ENCODE data around the gene HRH2.
A peak's percentile ranks its signal among the peaks of the same experiment; 100 is the strongest.

Gene HRH2

DNA sequence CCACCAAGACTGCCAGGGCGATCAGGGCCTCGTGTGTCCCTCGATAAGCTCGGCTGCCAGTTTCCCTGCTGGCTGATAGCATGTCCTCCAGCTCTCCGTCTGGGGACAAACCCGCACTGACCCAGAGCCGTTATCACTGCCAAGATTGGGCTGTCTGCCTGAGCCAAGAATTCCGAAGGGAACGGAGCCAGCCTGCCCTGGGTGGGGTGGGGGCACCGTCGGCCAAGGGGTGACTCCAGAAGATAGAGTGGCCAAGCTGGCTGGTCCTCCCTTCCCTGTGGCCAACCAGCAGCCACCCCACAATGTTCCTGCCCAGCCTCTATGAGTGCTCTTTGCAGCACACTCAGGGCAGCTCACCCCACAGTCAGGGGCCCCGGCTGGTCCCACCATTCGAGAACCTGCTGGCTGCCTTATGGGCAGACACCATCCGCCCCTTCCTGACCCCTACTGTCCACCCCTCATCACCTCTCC, 29.4 kb downstream of the HRH2 start:
- H2AK5ac ChIP-seq (ENCODE audit: low read depth, low read length) = peak overlapping the region; percentile 17
- WGBS, 2 donors (ENCODE audit: extremely low coverage in 2 of 2, insufficient read length in 2 of 2, insufficient replicate concordance in 1 of 2) = no CpG with 5 or more reads among the region's 14 CpGs

DNA sequence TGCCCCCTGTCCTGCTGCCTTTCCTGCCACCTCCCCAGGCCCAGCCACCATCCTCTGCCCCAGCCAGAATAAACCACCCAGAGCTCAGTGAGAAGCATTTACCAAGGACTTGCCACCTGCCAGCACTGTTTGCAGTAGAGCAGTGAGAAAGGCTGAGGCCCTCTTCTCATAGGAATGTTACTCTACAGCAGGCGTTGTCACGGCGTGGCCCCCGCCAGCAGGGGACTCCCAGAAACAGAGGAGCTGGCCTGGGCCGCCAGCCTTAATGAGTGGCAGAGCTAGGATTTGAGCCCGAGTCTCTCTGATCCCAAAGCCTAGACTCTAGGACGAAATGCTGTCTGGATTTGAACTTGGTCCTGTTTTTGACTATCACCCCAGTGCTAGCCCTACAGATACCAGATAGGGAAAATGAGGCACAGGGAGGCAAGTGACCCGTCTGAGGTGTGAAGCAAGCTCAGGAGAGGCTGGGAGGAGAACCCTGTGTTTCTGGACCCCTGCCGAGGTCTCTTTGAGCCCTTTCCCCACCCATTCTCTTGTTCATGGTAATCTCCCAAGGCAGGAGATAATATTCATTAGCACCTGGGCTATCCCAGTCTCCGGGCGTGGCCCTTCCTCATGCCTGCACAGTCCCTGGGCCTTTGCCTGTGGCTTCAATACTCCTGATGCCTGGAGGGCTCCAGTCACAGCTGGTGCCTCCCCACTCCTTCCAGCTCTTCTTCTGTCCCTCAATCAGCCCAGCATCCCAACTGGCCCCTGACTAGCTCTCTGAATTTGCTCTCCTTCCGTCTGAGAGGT, 30.7 kb downstream of the HRH2 start:
- no peak for DNase-seq (ENCODE audit: low spot score)
- H3K79me1 ChIP-seq (ENCODE audit: low read depth, low read length) = no peaks in the 10 kb centered on the region
- H3K36me3 ChIP-seq (replicated peaks in 1 of 2; ENCODE audit: control insufficient read depth in 2 of 2, insufficient read depth in 2 of 2, low read length in 2 of 2) = no peaks in the 10 kb centered on the region
- no peak overlapping the region for H2BK120ac ChIP-seq (ENCODE audit: low read depth, low read length)
- no peak overlapping the region for H2AK5ac ChIP-seq (ENCODE audit: low read depth, low read length)
- no peak overlapping the region for H3K4me2 ChIP-seq (ENCODE audit: insufficient read depth, low read length, poor library complexity, severe bottlenecking)
- no peak overlapping the region for H3K27ac ChIP-seq (replicated peaks; ENCODE audit: low read length)
- no peak overlapping the region for H2AFZ ChIP-seq (ENCODE audit: low read length)
- no peak overlapping the region for H3K9ac ChIP-seq (ENCODE audit: low read depth, low read length, poor library complexity)
- no peak overlapping the region for H3K18ac ChIP-seq (ENCODE audit: low read length)
- H3K14ac ChIP-seq (ENCODE audit: low read length) = no peak overlapping the region
- peaks cover 0 to 9% of the 10 kb centered on the region in 2 donors for H3K4me1 ChIP-seq (ENCODE audit: control insufficient read depth in 2 of 2, insufficient read depth in 1 of 2, low read depth in 1 of 2, low read length in 2 of 2)
- H3K9me3 ChIP-seq (replicated peaks in 1 of 2; ENCODE audit: control insufficient read depth in 2 of 2, insufficient read depth in 1 of 2, low read depth in 1 of 2, low read length in 2 of 2) = no peaks in the 10 kb centered on the region
- H4K91ac ChIP-seq (ENCODE audit: low read depth, low read length, poor library complexity) = peak overlapping the region; percentile 35
- H2BK12ac ChIP-seq (ENCODE audit: low read length) = no peak overlapping the region
- WGBS, 2 donors (ENCODE audit: extremely low coverage in 2 of 2, insufficient read length in 2 of 2, insufficient replicate concordance in 1 of 2) = no CpG with 5 or more reads among the region's 12 CpGs
- H4K8ac ChIP-seq (ENCODE audit: low read depth, low read length) = no peak overlapping the region
- H2BK5ac ChIP-seq (ENCODE audit: low read length) = no peak overlapping the region
- no peak overlapping the region for H3K23ac ChIP-seq (ENCODE audit: low read depth, low read length, poor library complexity)
- no peak overlapping the region for H3K4ac ChIP-seq (ENCODE audit: low read length)
- H3K4me3 ChIP-seq (ENCODE audit: low read length in 2 of 2) = no peak overlapping the region
- no peak overlapping the region for H2BK15ac ChIP-seq (ENCODE audit: low read length)
- H3K27me3 ChIP-seq (ENCODE audit: control insufficient read depth in 3 of 3, insufficient read depth in 3 of 3, low read depth in 1 of 3, low read length in 3 of 3) = peaks cover 0 to 12% (median 0%) of the 10 kb centered on the region in 3 experiments

More for the DNA sequence above, 29.4 kb downstream of the HRH2 start:
- Histone ChIP-seq H3K4me3 (ENCODE audit: low read length in 2 of 2) (no peak overlapping the region), H2BK5ac (ENCODE audit: low read length) (peak overlapping the region; percentile 20), H2AFZ (ENCODE audit: low read length) (no peak overlapping the region), H3K18ac (ENCODE audit: low read length) (peak overlapping the region; percentile 49), H3K27ac (replicated peaks; ENCODE audit: low read length) (no peak overlapping the region), H3K9me3 (replicated peaks in 1 of 2; ENCODE audit: control insufficient read depth in 2 of 2, insufficient read depth in 1 of 2, low read depth in 1 of 2, low read length in 2 of 2) (no peaks in the 10 kb centered on the region), H2BK15ac (ENCODE audit: low read length) (no peak overlapping the region), H4K91ac (ENCODE audit: low read depth, low read length, poor library complexity) (no peak overlapping the region), H3K79me1 (ENCODE audit: low read depth, low read length) (no peaks in the 10 kb centered on the region), H3K4ac (ENCODE audit: low read length) (no peak overlapping the region), H3K23ac (ENCODE audit: low read depth, low read length, poor library complexity) (peak overlapping the region; percentile 18), H4K8ac (ENCODE audit: low read depth, low read length) (no peak overlapping the region), H3K36me3 (replicated peaks in 1 of 2; ENCODE audit: control insufficient read depth in 2 of 2, insufficient read depth in 2 of 2, low read length in 2 of 2) (no peaks in the 10 kb centered on the region), H2BK12ac (ENCODE audit: low read length) (no peak overlapping the region), H3K14ac (ENCODE audit: low read length) (no peak overlapping the region), H3K27me3 (ENCODE audit: control insufficient read depth in 3 of 3, insufficient read depth in 3 of 3, low read depth in 1 of 3, low read length in 3 of 3) (peaks cover 0 to 12% (median 0%) of the 10 kb centered on the region in 3 experiments), H3K9ac (ENCODE audit: low read depth, low read length, poor library complexity) (no peak overlapping the region), H2BK120ac (ENCODE audit: low read depth, low read length) (no peak overlapping the region), H3K4me2 (ENCODE audit: insufficient read depth, low read length, poor library complexity, severe bottlenecking) (no peak overlapping the region), H3K4me1 (ENCODE audit: control insufficient read depth in 2 of 2, insufficient read depth in 1 of 2, low read depth in 1 of 2, low read length in 2 of 2) (peaks cover 0 to 9% of the 10 kb centered on the region in 2 donors)
- no peak for DNase-seq (ENCODE audit: low spot score)

- Histone ChIP-seq H4K8ac (ENCODE audit: low read depth, low read length) (no peak overlapping the region), H2BK15ac (ENCODE audit: low read length) (no peak overlapping the region), H3K36me3 (replicated peaks in 1 of 2; ENCODE audit: control insufficient read depth in 2 of 2, insufficient read depth in 2 of 2, low read length in 2 of 2) (no peaks in the 10 kb centered on the region), H2BK12ac (ENCODE audit: low read length) (no peak overlapping the region), H3K14ac (ENCODE audit: low read length) (no peak overlapping the region), H2AK5ac (ENCODE audit: low read depth, low read length) (no peak overlapping the region), H2BK120ac (ENCODE audit: low read depth, low read length) (no peak overlapping the region), H3K79me1 (ENCODE audit: low read depth, low read length) (no peaks in the 10 kb centered on the region), H4K91ac (ENCODE audit: low read depth, low read length, poor library complexity) (no peak overlapping the region), H2AFZ (ENCODE audit: low read length) (no peak overlapping the region), H3K9me3 (replicated peaks in 1 of 2; ENCODE audit: control insufficient read depth in 2 of 2, insufficient read depth in 1 of 2, low read depth in 1 of 2, low read length in 2 of 2) (no peaks in the 10 kb centered on the region), H3K23ac (ENCODE audit: low read depth, low read length, poor library complexity) (no peak overlapping the region), H3K27me3 (ENCODE audit: control insufficient read depth in 3 of 3, insufficient read depth in 3 of 3, low read depth in 1 of 3, low read length in 3 of 3) (peaks cover 0 to 12% (median 0%) of the 10 kb centered on the region in 3 experiments), H3K27ac (replicated peaks; ENCODE audit: low read length) (no peak overlapping the region), H3K4ac (ENCODE audit: low read length) (no peak overlapping the region), H3K4me3 (ENCODE audit: low read length in 2 of 2) (no peak overlapping the region), H3K4me1 (ENCODE audit: control insufficient read depth in 2 of 2, insufficient read depth in 1 of 2, low read depth in 1 of 2, low read length in 2 of 2) (peaks cover 0 to 9% of the 10 kb centered on the region in 2 donors), H3K9ac (ENCODE audit: low read depth, low read length, poor library complexity) (no peak overlapping the region), H2BK5ac (ENCODE audit: low read length) (peak overlapping the region; percentile 1), H3K4me2 (ENCODE audit: insufficient read depth, low read length, poor library complexity, severe bottlenecking) (no peak overlapping the region), H3K18ac (ENCODE audit: low read length) (no peak overlapping the region)
- WGBS, 2 donors (ENCODE audit: extremely low coverage in 2 of 2, insufficient read length in 2 of 2, insufficient replicate concordance in 1 of 2) = no CpG with 5 or more reads among the region's 9 CpGs
- DNase-seq (ENCODE audit: low spot score) = no peak
These were observed 31.5 kb downstream of the HRH2 start for GRCh38 chr5:175689147-175689991.

DNA sequence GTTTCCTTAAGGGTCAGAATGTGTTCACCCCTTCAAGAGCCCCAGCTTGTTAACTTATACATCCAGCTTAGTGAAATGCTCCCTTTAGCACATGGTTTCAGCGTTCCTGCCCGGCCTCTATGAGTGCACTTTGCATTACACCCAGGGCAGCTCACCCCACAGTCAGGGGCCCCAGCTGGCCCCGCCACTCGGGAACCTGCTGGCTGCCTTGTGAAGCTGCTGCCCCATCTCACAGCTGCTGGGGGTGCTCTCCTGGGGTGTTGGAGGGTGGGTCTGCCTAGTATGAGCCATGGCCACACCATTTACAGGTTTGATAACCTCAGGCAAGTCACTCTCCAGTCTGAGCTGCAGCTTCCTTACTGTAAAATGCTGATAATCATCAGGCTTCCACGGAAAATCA, 32.2 kb downstream of the HRH2 start:
- peaks cover 0 to 9% of the 10 kb centered on the region in 2 donors for H3K4me1 ChIP-seq (ENCODE audit: control insufficient read depth in 2 of 2, insufficient read depth in 1 of 2, low read depth in 1 of 2, low read length in 2 of 2)
- peak overlapping the region; percentile 57 for H3K14ac ChIP-seq (ENCODE audit: low read length)
- H3K27ac ChIP-seq (replicated peaks; ENCODE audit: low read length) = no peak overlapping the region
- no peak overlapping the region for H4K91ac ChIP-seq (ENCODE audit: low read depth, low read length, poor library complexity)
- H3K4ac ChIP-seq (ENCODE audit: low read length) = no peak overlapping the region
- H3K4me2 ChIP-seq (ENCODE audit: insufficient read depth, low read length, poor library complexity, severe bottlenecking) = no peak overlapping the region
- no peak overlapping the region for H3K9ac ChIP-seq (ENCODE audit: low read depth, low read length, poor library complexity)
- no peak overlapping the region for H2BK120ac ChIP-seq (ENCODE audit: low read depth, low read length)
- H3K36me3 ChIP-seq (replicated peaks in 1 of 2; ENCODE audit: control insufficient read depth in 2 of 2, insufficient read depth in 2 of 2, low read length in 2 of 2) = no peaks in the 10 kb centered on the region
- no peak overlapping the region for H4K8ac ChIP-seq (ENCODE audit: low read depth, low read length)
- H3K23ac ChIP-seq (ENCODE audit: low read depth, low read length, poor library complexity) = no peak overlapping the region
- H2BK15ac ChIP-seq (ENCODE audit: low read length) = no peak overlapping the region
- H2BK12ac ChIP-seq (ENCODE audit: low read length) = no peak overlapping the region
- no peak overlapping the region for H2AFZ ChIP-seq (ENCODE audit: low read length)
- WGBS, 2 donors (ENCODE audit: extremely low coverage in 2 of 2, insufficient read length in 2 of 2, insufficient replicate concordance in 1 of 2) = no CpG with 5 or more reads among the region's 5 CpGs
- H3K4me3 ChIP-seq (ENCODE audit: low read length in 2 of 2) = no peak overlapping the region
- peak overlapping the region; percentile 1 for H2BK5ac ChIP-seq (ENCODE audit: low read length)
- no peaks in the 10 kb centered on the region for H3K79me1 ChIP-seq (ENCODE audit: low read depth, low read length)
- peaks cover 0 to 12% (median 0%) of the 10 kb centered on the region in 3 experiments for H3K27me3 ChIP-seq (ENCODE audit: control insufficient read depth in 3 of 3, insufficient read depth in 3 of 3, low read depth in 1 of 3, low read length in 3 of 3)
- no peak for DNase-seq (ENCODE audit: low spot score)
- H2AK5ac ChIP-seq (ENCODE audit: low read depth, low read length) = no peak overlapping the region
- peak overlapping the region; percentile 33 for H3K18ac ChIP-seq (ENCODE audit: low read length)
- no peaks in the 10 kb centered on the region for H3K9me3 ChIP-seq (replicated peaks in 1 of 2; ENCODE audit: control insufficient read depth in 2 of 2, insufficient read depth in 1 of 2, low read depth in 1 of 2, low read length in 2 of 2)
